HUES64 (cell line): ENCODE data around the gene CRACR2B. TPM values are rescaled to one million over a fixed set of nuclear protein-coding genes. Genes with fewer than 3 reads are reported as not detected.

Experiments used
- H3K27ac ChIP-seq: 2 replicates; pipeline ENCODE4 v1.7.0; 2013; ENCODE audit warnings: low read depth, low read length, inconsistent platforms
- H3K27me3 ChIP-seq: 2 replicates; pipeline ENCODE4 v1.6.1; 2013; ENCODE audit warnings: mild to moderate bottlenecking, low read length; ENCODE audit not compliant: insufficient read depth
- H3K36me3 ChIP-seq: 2 replicates; pipeline ENCODE4 v1.6.1; 2013; ENCODE audit warnings: mild to moderate bottlenecking, low read length; ENCODE audit not compliant: insufficient read depth
- H3K4me1 ChIP-seq: 2 replicates; pipeline ENCODE4 v1.6.1; 2013; ENCODE audit warnings: mild to moderate bottlenecking, low read length, moderate library complexity; ENCODE audit not compliant: insufficient read depth
- H3K4me3 ChIP-seq: 2 replicates; pipeline ENCODE4 v1.5.1; 2013; ENCODE audit warnings: mild to moderate bottlenecking, low read length, moderate library complexity
- H3K9ac ChIP-seq: 2 replicates; pipeline ENCODE4 v1.6.1; 2013; ENCODE audit warnings: mild to moderate bottlenecking, low read depth, low read length
- H3K9me3 ChIP-seq: 2 replicates; pipeline ENCODE4 v1.6.1; 2013; ENCODE audit warnings: low read depth, low read length; ENCODE audit not compliant: insufficient read depth
- WGBS: fragments of 150-250, 120-280 bp; methylation state at CpG from one replicate; pipeline ENCODE4 v1.1.7; 2013; ENCODE audit warnings: missing lambda C conversion rate; 5-methylcytosine and 5-hydroxymethylcytosine counted together
- polyA plus RNA-seq, 2 experiments: library from polyadenylated mRNA; stranded (reverse); fragments of 50-300 nt; gene quantifications; one replicate each; pipeline ENCODE4 v1.2.3, GENCODE V29; 2013

Gene CRACR2B
- polyA plus RNA-seq (2013, experiment 1 of 2): 7.4 TPM
- 10.2 TPM for polyA plus RNA-seq (2013, experiment 2 of 2)

GRCh38 chr11:827897-828192, at the start of gene CRACR2B:
Gene CRACR2B, plus strand, starts transcription at chr11:827919. Its CDS starts 689 bp downstream, at chr11:828608.
- Histone ChIP-seq H3K9me3 (no peaks in the 10 kb centered on the region), H3K9ac (peak within 1 kb of the TSS; percentile 41), H3K27me3 (peaks cover 68% of the 10 kb centered on the region), H3K4me3 (peak within 1 kb of the TSS; percentile 55), H3K4me1 (peaks cover 32% of the 10 kb centered on the region), H3K36me3 (0 out of 2 replicates have a peak, but pooled peaks cover 3% of the 10 kb centered on the region), H3K27ac (no peak within 1 kb of the TSS; the same call in 1 of the 2 replicates)
- 37% methylated on average over 5 of the region's 5 CpGs for WGBS

GRCh38 chr11:778976-779954, 48.5 kb upstream of the CRACR2B start:
- Histone ChIP-seq H3K27ac (no peak overlapping the region), H3K27me3 (no peaks in the 10 kb centered on the region), H3K4me3 (no peak overlapping the region), H3K36me3 (0 out of 2 replicates have a peak, but pooled peaks cover 14% of the 10 kb centered on the region), H3K9ac (no peak overlapping the region), H3K4me1 (peaks cover 16% of the 10 kb centered on the region), H3K9me3 (no peaks in the 10 kb centered on the region)
- 94% methylated on average over 23 of the region's 23 CpGs for WGBS

GRCh38 chr11:779955-780532, 47.7 kb upstream of the CRACR2B start:
- Histone ChIP-seq H3K4me3 (no peak overlapping the region), H3K27ac (no peak overlapping the region), H3K36me3 (0 out of 2 replicates have a peak, but pooled peaks cover 10% of the 10 kb centered on the region), H3K9ac (no peak overlapping the region), H3K9me3 (no peaks in the 10 kb centered on the region), H3K27me3 (no peaks in the 10 kb centered on the region), H3K4me1 (peaks cover 16% of the 10 kb centered on the region)
- 93% methylated on average over 16 of the region's 16 CpGs for WGBS

- no peak overlapping the region for H3K27ac ChIP-seq
- H3K27me3 ChIP-seq: no peaks in the 10 kb centered on the region
- H3K9me3 ChIP-seq: no peaks in the 10 kb centered on the region
- 0 out of 2 replicates have a peak, but pooled peaks cover 10% of the 10 kb centered on the region for H3K36me3 ChIP-seq
- 76% methylated on average over 36 of the region's 36 CpGs for WGBS
- peaks cover 9% of the 10 kb centered on the region for H3K4me1 ChIP-seq
- no peak overlapping the region for H3K9ac ChIP-seq
- H3K4me3 ChIP-seq: no peak overlapping the region
These were observed 45.2 kb upstream of the CRACR2B start for GRCh38 chr11:782264-783174.

- Histone ChIP-seq H3K4me3 (peak overlapping the region; percentile 11; the same call in 1 of the 2 replicates), H3K9me3 (no peaks in the 10 kb centered on the region), H3K27ac (no peak overlapping the region; the same call in 1 of the 2 replicates), H3K9ac (no peak overlapping the region), H3K27me3 (no peaks in the 10 kb centered on the region), H3K36me3 (0 out of 2 replicates have a peak, but pooled peaks cover 10% of the 10 kb centered on the region), H3K4me1 (peaks cover 9% of the 10 kb centered on the region)
- 6% methylated on average over 24 of the region's 24 CpGs for WGBS
These were observed 44.1 kb upstream of the CRACR2B start for GRCh38 chr11:783581-784015.

- H3K27me3 ChIP-seq: no peaks in the 10 kb centered on the region
- H3K36me3 ChIP-seq: peaks cover 5% of the 10 kb centered on the region; the same call in 1 of the 2 replicates
- H3K9me3 ChIP-seq: no peaks in the 10 kb centered on the region
- no peak overlapping the region for H3K9ac ChIP-seq
- no peak overlapping the region for H3K4me3 ChIP-seq
- peaks cover 13% of the 10 kb centered on the region for H3K4me1 ChIP-seq
- H3K27ac ChIP-seq: no peak overlapping the region
- WGBS: 87% methylated on average over 23 of the region's 24 CpGs
These were observed 41.3 kb upstream of the CRACR2B start for GRCh38 chr11:786235-787083.

GRCh38 chr11:787084-787675, 40.5 kb upstream of the CRACR2B start:
- Histone ChIP-seq H3K9ac (no peak overlapping the region), H3K4me1 (peaks cover 13% of the 10 kb centered on the region), H3K27me3 (no peaks in the 10 kb centered on the region), H3K4me3 (no peak overlapping the region), H3K36me3 (peaks cover 10% of the 10 kb centered on the region; the same call in 1 of the 2 replicates), H3K9me3 (no peaks in the 10 kb centered on the region), H3K27ac (no peak overlapping the region)
- WGBS: 93% methylated on average over 24 of the region's 24 CpGs

- 87% methylated on average over 28 of the region's 28 CpGs for WGBS
- no peaks in the 10 kb centered on the region for H3K9me3 ChIP-seq
- H3K27me3 ChIP-seq: no peaks in the 10 kb centered on the region
- H3K4me1 ChIP-seq: peaks cover 7% of the 10 kb centered on the region
- H3K36me3 ChIP-seq: peaks cover 11% of the 10 kb centered on the region; the same call in 1 of the 2 replicates
- no peak overlapping the region for H3K9ac ChIP-seq
- H3K4me3 ChIP-seq: no peak overlapping the region
- H3K27ac ChIP-seq: no peak overlapping the region
These were observed 39.6 kb upstream of the CRACR2B start for GRCh38 chr11:788009-788640.
